Sigmoid colon (tissue), 4 donors: ENCODE results near the gene ZBTB7C.

Experiments used
- CTCF ChIP-seq, 4 experiments: fragments of 450-650 bp in 3 of 4; fragments of 200-600 bp in 1 of 4; IDR thresholded peaks; one replicate each; pipeline ENCODE4 v1.5.1; 2016 to 2019; ENCODE audit warnings: antibody characterized with exemption in 4 of 4, mild to moderate bottlenecking in 3 of 4, moderate library complexity in 2 of 4
- POLR2AphosphoS5 ChIP-seq, 4 donors: sonication (generic); formaldehyde crosslinking; IDR thresholded peaks; one replicate each; pipeline ENCODE4 v1.6.1; 2017; ENCODE audit warnings: antibody characterized with exemption in 4 of 4

GRCh38 chr18:48321121-48321520 lies 88.1 kb downstream of the ZBTB7C start:
- TF ChIP-seq POLR2AphosphoS5 (IDR thresholded peaks at IDR 0.05): no peak
- TF ChIP-seq CTCF (IDR thresholded peaks at IDR 0.05): no peak
